ENCODE measurements around the gene MAMLD1.

DNA sequence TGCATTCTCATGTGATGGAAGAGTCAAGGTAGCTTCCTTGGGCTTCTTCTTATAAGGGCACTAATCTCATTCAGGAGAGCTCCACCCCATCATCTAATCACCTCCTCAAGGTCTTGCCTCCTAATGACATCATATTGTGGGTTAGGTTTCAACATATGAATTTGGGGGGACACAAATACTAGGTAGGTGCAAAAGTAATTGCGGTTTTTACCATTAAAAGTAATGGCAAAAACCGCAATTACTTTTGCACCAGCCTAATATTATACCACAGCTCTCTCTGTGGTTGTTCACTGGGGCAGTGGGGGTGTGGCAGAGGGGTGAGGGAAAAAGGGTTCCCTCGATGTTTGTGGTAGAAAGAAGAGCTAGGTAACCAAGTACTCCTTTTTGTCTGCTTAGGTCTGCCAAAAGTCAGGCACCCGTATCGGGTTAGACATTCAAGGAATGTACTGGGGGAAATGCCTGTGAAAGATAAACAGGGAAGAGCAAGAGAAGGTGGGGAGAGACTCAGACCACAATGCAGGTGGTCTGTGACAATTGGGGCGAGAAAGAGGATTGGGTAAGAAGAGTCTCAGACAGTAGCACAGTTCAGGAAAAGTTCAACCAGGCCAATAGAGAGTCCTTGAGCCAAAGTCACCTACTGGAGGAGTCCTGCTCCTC, 126.4 kb downstream of the MAMLD1 start:
- TF ChIP-seq SRF (IDR thresholded peaks at IDR 0.05; ENCODE audit: low read depth, low read length) (no peak), POLR2A (IDR thresholded peaks at IDR 0.05; ENCODE audit: control extremely low read depth in 1 of 2, low read depth in 2 of 2, low read length in 2 of 2) (no peak), ZNF274 (IDR thresholded peaks at IDR 0.05; ENCODE audit: borderline replicate concordance, extremely low read depth, low read length) (no peak), BRCA1 (IDR thresholded peaks at IDR 0.05; ENCODE audit: low read depth, low read length) (no peak), GTF2F1 (IDR thresholded peaks at IDR 0.05; ENCODE audit: borderline replicate concordance, low read depth, low read length) (no peak), SP1 (IDR thresholded peaks at IDR 0.05; ENCODE audit: low read depth, low read length) (no peak), MAFK (IDR thresholded peaks at IDR 0.05; ENCODE audit: low read depth, low read length) (no peak), EGR1 (IDR thresholded peaks at IDR 0.05; ENCODE audit: borderline replicate concordance, low read depth, low read length) (no peak), ASH2L (IDR thresholded peaks at IDR 0.05; ENCODE audit: low read length) (no peak), POLR2AphosphoS5 (IDR thresholded peaks at IDR 0.05; ENCODE audit: low read depth, low read length) (no peak), JUND (IDR thresholded peaks at IDR 0.05; ENCODE audit: low read length) (no peak)
- TF ChIP-seq, protein P1, sequence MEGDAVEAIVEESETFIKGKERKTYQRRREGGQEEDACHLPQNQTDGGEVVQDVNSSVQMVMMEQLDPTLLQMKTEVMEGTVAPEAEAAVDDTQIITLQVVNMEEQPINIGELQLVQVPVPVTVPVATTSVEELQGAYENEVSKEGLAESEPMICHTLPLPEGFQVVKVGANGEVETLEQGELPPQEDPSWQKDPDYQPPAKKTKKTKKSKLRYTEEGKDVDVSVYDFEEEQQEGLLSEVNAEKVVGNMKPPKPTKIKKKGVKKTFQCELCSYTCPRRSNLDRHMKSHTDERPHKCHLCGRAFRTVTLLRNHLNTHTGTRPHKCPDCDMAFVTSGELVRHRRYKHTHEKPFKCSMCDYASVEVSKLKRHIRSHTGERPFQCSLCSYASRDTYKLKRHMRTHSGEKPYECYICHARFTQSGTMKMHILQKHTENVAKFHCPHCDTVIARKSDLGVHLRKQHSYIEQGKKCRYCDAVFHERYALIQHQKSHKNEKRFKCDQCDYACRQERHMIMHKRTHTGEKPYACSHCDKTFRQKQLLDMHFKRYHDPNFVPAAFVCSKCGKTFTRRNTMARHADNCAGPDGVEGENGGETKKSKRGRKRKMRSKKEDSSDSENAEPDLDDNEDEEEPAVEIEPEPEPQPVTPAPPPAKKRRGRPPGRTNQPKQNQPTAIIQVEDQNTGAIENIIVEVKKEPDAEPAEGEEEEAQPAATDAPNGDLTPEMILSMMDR (IDR thresholded peaks at IDR 0.05; ENCODE audit: control extremely low read depth in 1 of 3, insufficient read depth in 1 of 3, low read depth in 1 of 3, low read length in 3 of 3) = no peak
- TF ChIP-seq, protein P2, sequence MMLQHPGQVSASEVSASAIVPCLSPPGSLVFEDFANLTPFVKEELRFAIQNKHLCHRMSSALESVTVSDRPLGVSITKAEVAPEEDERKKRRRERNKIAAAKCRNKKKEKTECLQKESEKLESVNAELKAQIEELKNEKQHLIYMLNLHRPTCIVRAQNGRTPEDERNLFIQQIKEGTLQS (IDR thresholded peaks at IDR 0.05; ENCODE audit: insufficient read depth, low read depth, low read length) = no peak
